ENCODE measurements around the gene NTSR1.
A peak's percentile ranks its signal among the peaks of the same experiment; 100 is the strongest.

- TF ChIP-seq EZH2phosphoT487 (IDR thresholded peaks at IDR 0.05; ENCODE audit: unreplicated experiment) = no peak
- TF ChIP-seq POLR2AphosphoS5 (IDR thresholded peaks at IDR 0.05; ENCODE audit: low read depth) = no peak
- peak; percentile 63 for TF ChIP-seq EZH2 (IDR thresholded peaks at IDR 0.05; ENCODE audit: low read depth, unreplicated experiment)
- peak; percentile 47 to 61 for TF ChIP-seq CTCF (conservative IDR thresholded peaks at IDR 0.05; ENCODE audit: low read depth in 2 of 2)
- no peak for TF ChIP-seq REST (IDR thresholded peaks at IDR 0.05; ENCODE audit: unreplicated experiment)
- TF ChIP-seq CREB1 (CRISPR knock-in tag; IDR thresholded peaks at IDR 0.05; ENCODE audit: low read depth) = no peak
- no peak for TF ChIP-seq JUNB (IDR thresholded peaks at IDR 0.05; ENCODE audit: unreplicated experiment)
Measured at GRCh38 chr20:62707921-62708521, 615 bp upstream of the NTSR1 start.

All from GM23338 (cell line).